Neural cell (in vitro differentiated cells): ENCODE measurements around the gene B3GALT6. TPM values are rescaled to one million over a fixed set of nuclear protein-coding genes. Genes with fewer than 3 reads are reported as not detected.

Experiments
- H2AFZ ChIP-seq: fragments of 200-600, 300-800 bp; sonication (generic), shearing (Covaris generic); 2 replicates; pipeline ENCODE4 v1.6.0; 2014; ENCODE audit warnings: low read depth, mild to moderate bottlenecking, antibody characterized with exemption, low read length, moderate library complexity
- H3F3A ChIP-seq: fragments of 200-600 bp; shearing (Covaris generic); 2 replicates; pipeline ENCODE4 v1.6.1; 2016; ENCODE audit warnings: mild to moderate bottlenecking, moderate library complexity, mixed read lengths, antibody characterized with exemption, low read length; ENCODE audit not compliant: insufficient read depth, poor library complexity, severe bottlenecking
- H3K27ac ChIP-seq: fragments of 200-600, 300-800 bp; sonication (generic), shearing (Covaris generic); 2 replicates; pipeline ENCODE4 v1.5.1; 2014; ENCODE audit warnings: mild to moderate bottlenecking, low read length, moderate library complexity
- H3K27me3 ChIP-seq: fragments of 300-800, 200-600 bp; sonication (generic), shearing (Covaris generic); 2 replicates; pipeline ENCODE4 v1.6.0; 2014; ENCODE audit warnings: mild to moderate bottlenecking, low read depth, low read length, moderate library complexity; ENCODE audit not compliant: insufficient read depth
- H3K36me3 ChIP-seq: fragments of 300-800, 200-600 bp; sonication (generic), shearing (Covaris generic); 2 replicates; pipeline ENCODE4 v1.5.1; 2014; ENCODE audit warnings: mild to moderate bottlenecking, antibody characterized with exemption, low read length, moderate library complexity; ENCODE audit not compliant: insufficient read depth
- H3K4me2 ChIP-seq: fragments of 300-800, 200-600 bp; sonication (generic), shearing (Covaris generic); 2 replicates; pipeline ENCODE4 v1.6.0; 2014; ENCODE audit warnings: mild to moderate bottlenecking, low read length
- H3K4me3 ChIP-seq: fragments of 300-800, 200-600 bp; sonication (generic), shearing (Covaris generic); 2 replicates; pipeline ENCODE4 v1.5.1; 2014; ENCODE audit warnings: mild to moderate bottlenecking, low read length, moderate library complexity
- H3K79me2 ChIP-seq: fragments of 200-600 bp; shearing (Covaris generic); replicated peaks from 2 replicates; pipeline ENCODE4 v1.6.0; 2014; ENCODE audit warnings: mild to moderate bottlenecking, low read length, moderate library complexity; ENCODE audit not compliant: insufficient read depth
- H3K9ac ChIP-seq: fragments of 300-800, 200-600 bp; sonication (generic), shearing (Covaris generic); 2 replicates; pipeline ENCODE4 v1.6.1; 2016; ENCODE audit warnings: mild to moderate bottlenecking, low read length, mixed read lengths
- H3K9me2 ChIP-seq: fragments of 200-600 bp; shearing (Covaris generic); 2 replicates; pipeline ENCODE4 v1.6.1; 2016; ENCODE audit warnings: mild to moderate bottlenecking, low read length, mixed read lengths; ENCODE audit not compliant: insufficient read depth
- H3K9me3 ChIP-seq: fragments of 200-600, 300-800 bp; sonication (generic), shearing (Covaris generic); 2 replicates; pipeline ENCODE4 v1.6.1; 2016; ENCODE audit warnings: mild to moderate bottlenecking, mixed run types, low read length, moderate library complexity, mixed read lengths
- H4K20me1 ChIP-seq: fragments of 200-600 bp; shearing (Covaris generic); 2 replicates; pipeline ENCODE4 v1.6.1; 2016; ENCODE audit warnings: mild to moderate bottlenecking, mixed run types; ENCODE audit not compliant: insufficient read depth
- CTCF ChIP-seq: fragments of 450-650 bp; IDR thresholded peaks from 2 replicates; pipeline ENCODE4 v1.5.1; 2014; ENCODE audit warnings: antibody characterized with exemption, mild to moderate bottlenecking, moderate library complexity; ENCODE audit not compliant: poor library complexity, severe bottlenecking
- EP300 ChIP-seq: fragments of 450-650 bp; conservative IDR thresholded peaks from 2 replicates; pipeline ENCODE4 v1.6.1; 2014; ENCODE audit warnings: antibody characterized with exemption, mild to moderate bottlenecking, moderate library complexity; ENCODE audit not compliant: poor library complexity, severe bottlenecking
- EZH2 ChIP-seq: fragments of 200-600, 300-800 bp; shearing (Covaris generic), sonication (generic); IDR thresholded peaks from 2 replicates; pipeline ENCODE4 v1.6.1; 2014; ENCODE audit warnings: antibody characterized with exemption, low read length, borderline replicate concordance, mild to moderate bottlenecking; ENCODE audit not compliant: insufficient read depth, poor library complexity, severe bottlenecking
- MXI1 ChIP-seq: fragments of 450-650 bp; conservative IDR thresholded peaks from 2 replicates; pipeline ENCODE4 v1.6.1; 2014; ENCODE audit warnings: antibody characterized with exemption, mild to moderate bottlenecking; ENCODE audit not compliant: poor library complexity, severe bottlenecking
- POLR2AphosphoS5 ChIP-seq: IDR thresholded peaks from 2 replicates; pipeline ENCODE4 v1.6.1; 2012
- RAD21 ChIP-seq: fragments of 450-650 bp; conservative IDR thresholded peaks from 2 replicates; pipeline ENCODE4 v1.6.1; 2014; ENCODE audit warnings: antibody characterized with exemption, mild to moderate bottlenecking, moderate library complexity
- REST ChIP-seq: IDR thresholded peaks from 2 replicates; pipeline ENCODE4 v1.6.1; 2012; ENCODE audit warnings: borderline replicate concordance
- SMC3 ChIP-seq: fragments of 450-650 bp; conservative IDR thresholded peaks from 2 replicates; pipeline ENCODE4 v1.6.1; 2014; ENCODE audit warnings: antibody characterized with exemption, mild to moderate bottlenecking, moderate library complexity; ENCODE audit not compliant: poor library complexity
- TAF1 ChIP-seq: IDR thresholded peaks from 2 replicates; pipeline ENCODE4 v1.6.1; 2012; ENCODE audit warnings: low read depth
- polyA plus RNA-seq: library from polyadenylated mRNA; depleted of rRNA; stranded (reverse); fragments of >200 nt; gene quantifications from 2 replicates; pipeline ENCODE4 v1.2.3, GENCODE V29; 2014

Gene B3GALT6
- polyA plus RNA-seq, 1 donor from 2014 or later, result 46.5 TPM

- H3K79me2 ChIP-seq, result peaks cover 4% of the 10 kb centered on the region
- no peaks in the 10 kb centered on the region for H4K20me1 ChIP-seq
Measured at GRCh38 chr1:1264868-1265272, 32.8 kb downstream of the B3GALT6 start.

DNA sequence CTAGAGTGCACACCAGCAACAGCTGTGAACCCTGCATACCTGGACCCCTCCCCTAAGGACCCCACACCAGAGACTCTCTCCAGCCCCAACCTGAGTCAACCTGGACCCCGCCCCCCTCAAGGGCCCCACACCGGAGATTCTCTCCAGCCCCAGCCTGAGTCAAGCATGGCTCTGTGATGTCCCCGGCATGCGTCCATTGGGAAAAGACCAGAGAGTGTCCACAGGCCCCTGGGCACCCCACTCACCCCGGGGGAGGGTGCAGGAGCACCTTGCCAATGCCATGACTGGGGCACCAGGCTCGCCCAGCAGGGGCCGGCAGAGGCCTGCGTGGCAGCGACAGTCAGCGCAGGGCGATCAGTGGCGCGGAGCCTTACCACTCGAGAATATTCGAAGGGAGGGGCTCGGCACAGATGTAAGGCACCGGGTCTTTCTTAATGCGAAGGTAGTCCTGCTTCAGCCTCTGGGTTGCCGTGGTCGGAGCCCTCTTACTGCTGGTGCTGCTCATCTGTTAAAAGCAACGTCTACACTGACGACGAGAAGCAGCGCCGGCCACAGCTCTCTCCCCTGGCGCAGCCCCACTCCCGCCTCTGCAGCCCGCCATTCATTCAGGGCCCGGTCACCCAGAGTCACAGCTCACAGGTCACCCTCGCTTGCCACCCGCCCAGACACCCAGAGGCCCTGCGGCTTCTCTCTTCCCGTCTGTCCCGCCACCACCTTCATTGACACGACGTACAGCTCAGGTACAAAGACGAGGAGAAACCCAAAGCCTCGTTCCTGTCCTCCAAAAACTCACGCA lies 35.6 kb downstream of the B3GALT6 start:
- Histone ChIP-seq H3K4me3 (no peak overlapping the region), H3K4me2 (no peak overlapping the region), H3K9me3 (no peaks in the 10 kb centered on the region), H3F3A (no peaks in the 10 kb centered on the region), H3K36me3 (no peaks in the 10 kb centered on the region), H3K9me2 (no peaks in the 10 kb centered on the region), H3K79me2 (peaks cover 32% of the 10 kb centered on the region), H4K20me1 (no peaks in the 10 kb centered on the region), H3K27me3 (no peaks in the 10 kb centered on the region), H3K9ac (no peak overlapping the region), H2AFZ (no peak overlapping the region), H3K27ac (no peak overlapping the region)
- no peak for TF ChIP-seq MXI1
- no peak for TF ChIP-seq REST
- no peak for TF ChIP-seq SMC3
- TF ChIP-seq RAD21, result no peak
- TF ChIP-seq EP300, result no peak
- no peak for TF ChIP-seq TAF1

More at GRCh38 chr1:1264868-1265272, 32.8 kb downstream of the B3GALT6 start:
- no peak overlapping the region for H3K4me2 ChIP-seq
- no peak overlapping the region for H3K4me3 ChIP-seq
- no peaks in the 10 kb centered on the region for H3K36me3 ChIP-seq
- H3K9ac ChIP-seq, result no peak overlapping the region
- no peak overlapping the region for H3K27ac ChIP-seq
- H3K9me2 ChIP-seq, result no peaks in the 10 kb centered on the region
- no peaks in the 10 kb centered on the region for H3K9me3 ChIP-seq
- TF ChIP-seq POLR2AphosphoS5, result no peak
- TF ChIP-seq EP300, result no peak
- TF ChIP-seq CTCF, result no peak
- no peak for TF ChIP-seq SMC3
- no peak for TF ChIP-seq REST
- TF ChIP-seq EZH2, result no peak
- TF ChIP-seq TAF1, result no peak
- TF ChIP-seq RAD21, result no peak
- TF ChIP-seq MXI1, result no peak
- H2AFZ ChIP-seq, result no peak overlapping the region
- no peaks in the 10 kb centered on the region for H3K27me3 ChIP-seq
- H3F3A ChIP-seq, result no peaks in the 10 kb centered on the region
